Endodermal cell (in vitro differentiated cells): Measurements from ENCODE around the gene SIGLEC15. TPM values are rescaled to one million over a fixed set of nuclear protein-coding genes. Genes with fewer than 3 reads are reported as not detected.

ENCODE experiments used
- DNase-seq: peaks from one replicate; pipeline ENCODE4 v3.0.0-alpha.2; 2017
- H3K27ac ChIP-seq: 2 replicates; pipeline ENCODE4 v1.5.1; 2013; ENCODE audit warnings: mild to moderate bottlenecking, low read depth, low read length, moderate library complexity
- H3K27me3 ChIP-seq: 2 replicates; pipeline ENCODE4 v1.6.1; 2013; ENCODE audit warnings: mild to moderate bottlenecking, low read length, moderate library complexity; ENCODE audit not compliant: insufficient read depth, control insufficient read depth, poor library complexity, severe bottlenecking
- H3K36me3 ChIP-seq: 2 replicates; pipeline ENCODE4 v1.7.0; 2013; ENCODE audit warnings: mild to moderate bottlenecking, low read length, moderate library complexity; ENCODE audit not compliant: control insufficient read depth, insufficient read depth
- H3K4me1 ChIP-seq: one replicate; pipeline ENCODE4 v1.7.0; 2013; ENCODE audit warnings: low read length; ENCODE audit not compliant: control insufficient read depth, insufficient read depth
- H3K4me3 ChIP-seq: 2 replicates; pipeline ENCODE4 v1.5.1; 2013; ENCODE audit warnings: mild to moderate bottlenecking, low read length, moderate library complexity
- H3K9ac ChIP-seq: 2 replicates; pipeline ENCODE4 v1.6.1; 2013; ENCODE audit warnings: mild to moderate bottlenecking, low read length, moderate library complexity; ENCODE audit not compliant: poor library complexity, severe bottlenecking; ENCODE audit errors: extremely low read depth
- H3K9me3 ChIP-seq: 2 replicates; pipeline ENCODE4 v1.6.1; 2013; ENCODE audit warnings: mild to moderate bottlenecking, low read length, moderate library complexity; ENCODE audit not compliant: control insufficient read depth
- H3K27ac Mint-ChIP-seq: 2 replicates; pipeline ENCODE4 v1.8.0; 2020; ENCODE audit warnings: mixed read lengths
- H3K27me3 Mint-ChIP-seq: 2 replicates; pipeline ENCODE4 v1.8.0; 2021; ENCODE audit warnings: mild to moderate bottlenecking, mixed read lengths; ENCODE audit not compliant: insufficient read depth
- H3K36me3 Mint-ChIP-seq: 2 replicates; pipeline ENCODE4 v1.8.0; 2020; ENCODE audit warnings: low read depth, mixed read lengths
- H3K4me1 Mint-ChIP-seq: 2 replicates; pipeline ENCODE4 v1.8.0; 2020; ENCODE audit warnings: mixed read lengths
- H3K4me3 Mint-ChIP-seq: 2 replicates; pipeline ENCODE4 v1.8.0; 2020; ENCODE audit warnings: mild to moderate bottlenecking, moderate library complexity, mixed read lengths
- H3K9me3 Mint-ChIP-seq: 2 replicates; pipeline ENCODE4 v1.8.0; 2020; ENCODE audit warnings: mild to moderate bottlenecking, mixed read lengths
- CTCF ChIP-seq: fragments of 200-600 bp; sonication (generic); conservative IDR thresholded peaks from 2 replicates; pipeline ENCODE4 v1.5.0; 2021; ENCODE audit warnings: antibody characterized with exemption, mild to moderate bottlenecking
- WGBS, 2 experiments: methylation state at CpG; one replicate each; pipeline versions ENCODE4 v1.1.5 to v1.1.7; 2013; ENCODE audit warnings: missing lambda C conversion rate in 2 of 2, mixed read lengths in 1 of 2; ENCODE audit not compliant: insufficient coverage in 1 of 2, insufficient read length in 1 of 2; 5-methylcytosine and 5-hydroxymethylcytosine counted together
- total RNA-seq, 2 donors: library from RNA; stranded (reverse); fragmentation: NEBNext Ultra II Directional in 1 of 2; extraction: Animal tissue kit (Norgen Biotek cat#: 25700) in 1 of 2; gene quantifications; 2 replicates in 1 of 2; 3 replicates in 1 of 2; pipeline ENCODE4 v1.2.1, GENCODE V29; 2021

SIGLEC15 gene
- total RNA-seq, 2 donors from 2014 or later = not detected

GRCh38 chr18:45849529-45849928, 24.1 kb downstream of the SIGLEC15 start:
- H3K36me3 Mint-ChIP-seq = peaks cover 35% of the 10 kb centered on the region
- H3K4me1 Mint-ChIP-seq = peaks cover 11% of the 10 kb centered on the region
- no peak overlapping the region for H3K27ac ChIP-seq
- H3K36me3 ChIP-seq = peaks cover 26% of the 10 kb centered on the region
- no peak overlapping the region for H3K9ac ChIP-seq
- no peaks in the 10 kb centered on the region for H3K27me3 ChIP-seq
- 90 to 100% methylated on average over 6 to 7 of the region's 7 CpGs for WGBS, 2 experiments
- TF ChIP-seq CTCF = no peak
- no peaks in the 10 kb centered on the region for H3K4me1 ChIP-seq
- no peak overlapping the region for H3K4me3 ChIP-seq
- no peaks in the 10 kb centered on the region for H3K27me3 Mint-ChIP-seq
- no peak overlapping the region for H3K4me3 Mint-ChIP-seq
- no peaks in the 10 kb centered on the region for H3K9me3 ChIP-seq
- no peak overlapping the region for H3K27ac Mint-ChIP-seq
- no peaks in the 10 kb centered on the region for H3K9me3 Mint-ChIP-seq
- no peak for DNase-seq

GRCh38 chr18:45850021-45850420, 24.5 kb downstream of the SIGLEC15 start:
- Histone ChIP-seq H3K9me3 (no peaks in the 10 kb centered on the region), H3K4me1 (no peaks in the 10 kb centered on the region), H3K27ac (no peak overlapping the region), H3K9ac (no peak overlapping the region), H3K36me3 (peaks cover 29% of the 10 kb centered on the region), H3K4me3 (no peak overlapping the region), H3K27me3 (no peaks in the 10 kb centered on the region)
- DNase-seq = peak; percentile 81
- peaks cover 37% of the 10 kb centered on the region for H3K36me3 Mint-ChIP-seq
- H3K27ac Mint-ChIP-seq = no peak overlapping the region
- H3K4me1 Mint-ChIP-seq = peaks cover 11% of the 10 kb centered on the region
- no peak overlapping the region for H3K4me3 Mint-ChIP-seq
- H3K27me3 Mint-ChIP-seq = no peaks in the 10 kb centered on the region
- peak; percentile 74 for TF ChIP-seq CTCF
- no peaks in the 10 kb centered on the region for H3K9me3 Mint-ChIP-seq
- 89 to 91% methylated on average over 10 of the region's 10 CpGs for WGBS, 2 experiments

- WGBS, 2 experiments = 90 to 94% methylated on average over 7 to 10 of the region's 10 CpGs
- no peaks in the 10 kb centered on the region for H3K9me3 Mint-ChIP-seq
These were observed 25.9 kb downstream of the SIGLEC15 start for GRCh38 chr18:45851161-45851925.

More at GRCh38 chr18:45851161-45851925, 25.9 kb downstream of the SIGLEC15 start:
- Histone ChIP-seq H3K36me3 (peaks cover 42% of the 10 kb centered on the region), H3K9ac (no peak overlapping the region), H3K9me3 (no peaks in the 10 kb centered on the region), H3K27ac (no peak overlapping the region), H3K27me3 (no peaks in the 10 kb centered on the region), H3K4me3 (no peak overlapping the region), H3K4me1 (no peaks in the 10 kb centered on the region)
- H3K4me3 Mint-ChIP-seq = no peak overlapping the region
- H3K27me3 Mint-ChIP-seq = no peaks in the 10 kb centered on the region
- DNase-seq = no peak
- peaks cover 11% of the 10 kb centered on the region for H3K4me1 Mint-ChIP-seq
- H3K36me3 Mint-ChIP-seq = peaks cover 50% of the 10 kb centered on the region
- TF ChIP-seq CTCF = no peak
- H3K27ac Mint-ChIP-seq = no peak overlapping the region
